ENCODE measurements around the gene MYO7B. TPM values are rescaled to one million over a fixed set of nuclear protein-coding genes. Genes with fewer than 3 reads are reported as not detected.

The MYO7B gene
- total and polyA plus RNA-seq, 9 of the 15 experiments (the other 6 are each of a cell fraction or from before 2014, with no cell fraction given) = 0.08 TPM; not detected in 8

DNA sequence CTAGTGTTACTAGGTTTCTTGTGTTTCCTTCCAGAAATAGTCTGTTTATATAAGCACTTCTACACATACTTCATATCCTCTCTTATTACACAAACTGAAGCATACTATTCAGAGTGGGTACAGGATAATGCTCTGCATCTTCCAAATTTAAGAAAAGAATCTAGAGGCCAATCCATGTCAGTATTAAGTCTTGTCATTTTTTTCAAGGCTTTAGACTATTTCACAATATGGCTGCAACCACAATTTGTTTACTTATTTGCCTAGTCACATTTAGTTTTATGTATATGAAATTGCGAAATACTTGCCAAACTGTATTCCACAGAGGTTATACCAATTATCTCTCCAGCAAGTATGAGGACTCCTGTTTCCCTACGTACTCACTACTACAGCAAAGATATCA lies 37.1 kb upstream of the MYO7B start (continued):
- TF ChIP-seq SIX5 (IDR thresholded peaks at IDR 0.05; ENCODE audit: borderline replicate concordance in 1 of 2, insufficient read depth in 1 of 2, low read depth in 1 of 2, low read length in 2 of 2) = no peak

DNA sequence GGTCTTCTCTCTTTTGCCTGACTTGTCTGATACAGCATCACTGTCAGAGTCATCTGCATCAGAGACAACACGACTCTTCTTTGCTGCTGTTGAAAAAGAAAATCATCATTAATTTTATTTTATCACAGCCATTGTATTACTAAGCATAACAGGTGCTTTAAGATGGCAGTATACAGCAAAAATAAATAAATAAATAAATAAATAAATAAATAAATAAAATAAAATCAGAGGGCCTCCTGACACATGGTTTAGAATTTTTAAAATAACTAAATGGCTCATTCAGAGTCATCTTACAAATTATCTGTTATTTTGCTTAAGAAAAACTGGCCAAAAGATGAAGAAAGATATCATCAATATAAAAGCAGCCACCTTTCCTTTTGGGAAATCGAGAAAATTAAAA lies 32.0 kb upstream of the MYO7B start:
- Histone ChIP-seq H3K9me1 (ENCODE audit: control insufficient read depth, insufficient read depth, low read length) (no peaks in the 10 kb centered on the region), H3K9me3 (replicated peaks; ENCODE audit: control insufficient read depth, insufficient read depth, low read depth, low read length) (no peaks in the 10 kb centered on the region), H3K27ac (ENCODE audit: extremely low read depth, low read depth, low read length) (no peak overlapping the region), H3K79me2 (ENCODE audit: control insufficient read depth, insufficient read depth, low read length) (peaks cover 32% of the 10 kb centered on the region), H3K4me1 (replicated peaks in 1 of 2; ENCODE audit: control insufficient read depth in 2 of 2, insufficient read depth in 2 of 2, low read length in 2 of 2) (peaks cover 0 to 6% of the 10 kb centered on the region in 2 experiments; a peak in 2 of 5 replicates), H3K36me3 (ENCODE audit: control insufficient read depth, insufficient read depth, low read length) (peaks cover 85% of the 10 kb centered on the region), H3K27me3 (ENCODE audit: control insufficient read depth in 2 of 2, insufficient read depth in 2 of 2, low read length in 2 of 2) (no peaks in the 10 kb centered on the region), H3K9ac (ENCODE audit: insufficient read depth in 1 of 2, low read depth in 2 of 2, low read length in 2 of 2) (no peak overlapping the region), H2AFZ (ENCODE audit: low read depth, low read length) (no peak overlapping the region), H3K4me3 (no peak overlapping the region), H3K4me2 (ENCODE audit: insufficient read depth, low read length) (no peak overlapping the region), H4K20me1 (replicated peaks; ENCODE audit: control insufficient read depth, insufficient read depth, low read length) (peaks cover 4% of the 10 kb centered on the region; the same call in 1 of the 2 replicates)
- TF ChIP-seq TAF7 (tag; IDR thresholded peaks at IDR 0.05) (no peak), DPF2 (IDR thresholded peaks at IDR 0.05) (no peak)
- TF ChIP-seq, protein P1, sequence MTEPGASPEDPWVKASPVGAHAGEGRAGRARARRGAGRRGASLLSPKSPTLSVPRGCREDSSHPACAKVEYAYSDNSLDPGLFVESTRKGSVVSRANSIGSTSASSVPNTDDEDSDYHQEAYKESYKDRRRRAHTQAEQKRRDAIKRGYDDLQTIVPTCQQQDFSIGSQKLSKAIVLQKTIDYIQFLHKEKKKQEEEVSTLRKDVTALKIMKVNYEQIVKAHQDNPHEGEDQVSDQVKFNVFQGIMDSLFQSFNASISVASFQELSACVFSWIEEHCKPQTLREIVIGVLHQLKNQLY (CRISPR knock-in tag; conservative IDR thresholded peaks at IDR 0.05) = no peak
- ATAC-seq = no peak
- intact Hi-C loops (cut with micrococcal nuclease) = no loop called here
- in situ Hi-C loops (cut with MboI) = no loop called here
- CTCF ChIA-PET (ENCODE audit: low intra/inter-chr PET ratio) = no interaction called here
- no peak for FAIRE-seq
- 91% methylated on average over 2 of the region's 2 CpGs for WGBS (ENCODE audit: insufficient coverage, low coverage, missing lambda C conversion rate)
- POLR2A ChIA-PET = interaction anchor here (0.6 to 1.3 kb wide), 3 partner anchors 11 to 419 kb away, joined by 3 to 4 read pairs (median 4); partner anchors contain the start of gene IWS1
- DNase-seq (ENCODE audit: extremely low read depth in 1 of 4, low spot score in 3 of 4) = no peak
- BruUV-seq (replicated peaks) = no TSS peak

Measured in K562 (cell line).